ENCODE results near the gene BMP8B.
"Not testable (repeated sequence)": the region's sequence is repeated elsewhere in the genome, so short reads cannot be mapped to it uniquely, and the experiment has no call there.

BMP8B gene

DNA sequence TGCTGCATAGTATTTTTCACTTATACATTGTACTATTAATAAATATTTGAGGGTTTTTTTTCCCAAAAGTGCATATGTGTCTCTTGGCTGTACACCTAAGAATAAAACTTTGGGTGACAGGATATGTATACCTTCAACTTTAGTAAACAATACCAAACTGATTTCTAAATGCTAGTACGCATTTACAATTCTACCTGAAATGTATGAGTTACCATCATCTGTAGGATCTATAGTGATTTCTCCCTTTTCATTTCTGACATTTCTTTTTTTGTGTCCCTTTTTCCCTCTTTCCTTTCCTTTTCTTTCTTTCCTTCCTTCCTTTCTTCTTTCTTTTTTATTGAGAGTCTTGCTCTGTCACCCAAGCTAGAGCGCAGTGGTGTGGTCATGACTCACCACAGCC, 16.7 kb upstream of the BMP8B start:
- no peak for DNase-seq (ENCODE audit: low read depth)
- H3K4me3 ChIP-seq (ENCODE audit: low read length): no peak overlapping the region
- TF ChIP-seq, protein P1, sequence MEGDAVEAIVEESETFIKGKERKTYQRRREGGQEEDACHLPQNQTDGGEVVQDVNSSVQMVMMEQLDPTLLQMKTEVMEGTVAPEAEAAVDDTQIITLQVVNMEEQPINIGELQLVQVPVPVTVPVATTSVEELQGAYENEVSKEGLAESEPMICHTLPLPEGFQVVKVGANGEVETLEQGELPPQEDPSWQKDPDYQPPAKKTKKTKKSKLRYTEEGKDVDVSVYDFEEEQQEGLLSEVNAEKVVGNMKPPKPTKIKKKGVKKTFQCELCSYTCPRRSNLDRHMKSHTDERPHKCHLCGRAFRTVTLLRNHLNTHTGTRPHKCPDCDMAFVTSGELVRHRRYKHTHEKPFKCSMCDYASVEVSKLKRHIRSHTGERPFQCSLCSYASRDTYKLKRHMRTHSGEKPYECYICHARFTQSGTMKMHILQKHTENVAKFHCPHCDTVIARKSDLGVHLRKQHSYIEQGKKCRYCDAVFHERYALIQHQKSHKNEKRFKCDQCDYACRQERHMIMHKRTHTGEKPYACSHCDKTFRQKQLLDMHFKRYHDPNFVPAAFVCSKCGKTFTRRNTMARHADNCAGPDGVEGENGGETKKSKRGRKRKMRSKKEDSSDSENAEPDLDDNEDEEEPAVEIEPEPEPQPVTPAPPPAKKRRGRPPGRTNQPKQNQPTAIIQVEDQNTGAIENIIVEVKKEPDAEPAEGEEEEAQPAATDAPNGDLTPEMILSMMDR (conservative IDR thresholded peaks at IDR 0.05; ENCODE audit: low read length): no peak

DNA sequence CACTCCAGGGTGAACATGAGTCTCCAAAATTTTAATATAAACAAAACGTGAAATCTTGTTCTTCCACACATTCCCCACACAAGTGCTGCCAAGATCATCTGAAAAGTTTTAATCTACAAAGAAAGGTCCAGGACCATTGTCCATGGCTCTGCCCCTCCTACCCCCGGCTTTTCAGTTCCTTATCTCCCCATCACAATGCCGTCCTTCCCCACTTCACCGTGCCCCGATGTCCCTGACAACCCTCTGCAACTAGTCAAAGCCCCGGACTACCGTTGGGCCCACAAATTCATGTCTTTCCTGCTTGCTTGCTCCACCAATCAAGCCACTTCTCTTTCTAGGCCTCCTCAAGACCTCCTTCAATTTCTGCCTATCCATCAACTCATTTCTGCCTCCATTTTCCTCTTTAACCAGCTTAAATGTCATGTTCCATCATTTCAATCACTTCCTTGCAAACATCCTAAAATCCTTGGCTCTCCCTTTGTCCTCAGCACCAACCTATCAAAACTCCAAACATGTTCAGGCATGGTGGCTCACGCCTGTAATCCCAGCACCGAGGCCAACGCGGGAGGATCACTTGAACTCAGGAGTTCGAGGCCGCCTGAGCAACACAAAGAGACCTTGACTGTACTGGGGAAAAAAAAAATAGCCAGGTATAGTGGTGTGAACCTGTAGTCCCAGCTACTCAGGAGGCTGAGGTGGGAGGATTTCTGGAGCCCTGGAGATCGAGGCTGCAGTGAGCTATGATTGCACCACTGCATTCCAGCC, 14.0 kb upstream of the BMP8B start:
- TF ChIP-seq, protein P1 (conservative IDR thresholded peaks at IDR 0.05; ENCODE audit: low read length): no peak
- no peak overlapping the region for H3K4me3 ChIP-seq (ENCODE audit: low read length)
- no peak for DNase-seq (ENCODE audit: low read depth)

DNA sequence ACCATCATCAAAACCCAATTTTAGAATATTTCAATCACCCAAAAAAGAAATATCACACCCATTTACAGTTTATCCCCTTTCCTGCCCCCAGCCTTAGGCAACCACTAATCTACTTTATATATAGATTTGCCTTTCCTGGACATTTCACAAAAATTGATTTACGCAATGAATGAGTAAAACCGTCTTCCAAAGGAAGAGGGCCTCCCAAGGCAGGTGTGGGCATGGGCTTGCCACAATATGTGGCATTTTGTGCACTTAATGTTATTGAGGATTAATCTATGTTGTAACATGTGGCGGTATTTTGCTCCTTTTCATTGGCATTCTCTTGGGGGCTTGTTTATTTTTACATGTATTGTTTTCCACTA, 11.8 kb upstream of the BMP8B start:
- DNase-seq (ENCODE audit: low read depth): no peak
- TF ChIP-seq, protein P1 (conservative IDR thresholded peaks at IDR 0.05; ENCODE audit: low read length): no peak
- H3K4me3 ChIP-seq (ENCODE audit: low read length): no peak overlapping the region

DNA sequence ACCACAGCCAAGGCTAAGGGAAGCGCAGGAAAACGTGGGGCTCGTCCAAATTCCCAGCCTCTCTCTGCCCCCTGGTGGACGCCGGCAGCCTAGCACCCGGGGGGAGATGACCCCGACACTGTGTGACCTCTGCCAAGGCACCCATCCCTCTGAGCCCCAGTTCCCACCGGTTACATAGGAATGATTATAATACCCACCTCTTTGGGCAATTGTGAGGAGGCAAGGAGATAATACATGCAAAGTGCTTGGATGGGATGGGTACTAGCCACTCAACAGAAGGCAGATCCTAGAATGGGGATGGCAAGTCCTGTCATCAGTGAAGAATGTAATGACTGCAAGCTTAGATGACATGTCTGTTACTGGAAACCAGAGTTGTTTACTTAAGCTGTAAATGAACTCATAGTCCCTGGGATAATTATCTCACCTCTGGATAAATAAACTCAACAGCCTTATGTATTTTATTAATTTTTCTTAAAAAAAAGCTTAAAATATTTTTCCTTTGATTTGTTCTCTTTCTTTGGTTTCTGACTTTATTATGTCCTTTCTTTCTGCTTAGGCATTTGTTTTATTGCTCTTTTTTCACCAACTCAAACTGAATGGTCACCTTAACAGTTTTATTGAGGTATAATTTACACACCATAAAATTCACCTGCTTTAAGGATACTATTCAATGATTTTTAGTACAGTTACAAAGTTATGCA, 11.3 kb upstream of the BMP8B start:
- DNase-seq (ENCODE audit: low read depth): peak; percentile 83
- no peak overlapping the region for H3K4me3 ChIP-seq (ENCODE audit: low read length)
- TF ChIP-seq, protein P1 (conservative IDR thresholded peaks at IDR 0.05; ENCODE audit: low read length): peak; percentile 70

DNA sequence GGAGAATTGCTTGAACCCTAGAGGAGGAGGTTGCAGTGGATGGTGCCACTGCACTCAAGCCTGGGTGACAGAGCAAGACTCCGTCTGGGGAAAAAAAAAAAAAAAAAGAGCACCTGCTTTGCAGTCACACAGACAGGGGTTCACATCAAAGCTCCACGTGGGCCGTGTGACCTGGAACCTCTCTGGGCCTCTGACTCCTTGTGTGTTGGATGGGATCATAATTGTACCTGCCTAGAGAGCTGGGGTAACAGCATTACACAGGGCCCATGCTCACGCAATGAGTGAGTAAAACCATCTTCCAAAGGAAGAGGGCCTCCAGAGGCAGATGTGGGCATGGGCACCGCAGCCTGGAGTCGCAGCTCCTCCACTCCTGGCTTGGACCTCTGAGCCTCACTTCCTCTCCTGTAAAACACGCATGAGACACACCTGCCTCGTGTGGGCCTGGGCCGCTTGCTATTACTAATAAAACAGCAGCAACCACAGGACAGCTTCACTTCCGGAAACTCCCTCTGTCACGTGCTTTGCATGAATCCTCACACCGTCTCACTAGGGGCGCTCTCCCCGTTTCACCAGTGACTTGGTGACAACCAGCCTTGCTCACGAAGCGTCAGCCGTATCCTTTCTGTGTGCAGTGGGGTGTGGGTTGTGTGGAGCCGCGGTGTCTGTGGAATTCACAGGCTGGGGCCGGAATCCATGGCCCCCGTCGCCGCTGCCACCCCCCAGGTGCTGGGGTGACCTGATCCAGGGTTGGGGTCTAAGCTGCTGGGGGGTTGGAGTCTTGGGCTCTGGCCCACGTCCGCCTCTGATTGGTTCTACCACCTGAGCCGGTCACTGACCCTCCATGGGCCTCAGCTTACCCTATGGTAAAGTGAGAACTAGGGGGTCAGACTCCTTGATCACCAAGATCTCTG, 10.4 kb upstream of the BMP8B start:
- peak; percentile 35 for DNase-seq (ENCODE audit: low read depth)
- TF ChIP-seq, protein P1 (conservative IDR thresholded peaks at IDR 0.05; ENCODE audit: low read length): peak; percentile 29
- H3K4me3 ChIP-seq (ENCODE audit: low read length): not testable (repeated sequence)

DNA sequence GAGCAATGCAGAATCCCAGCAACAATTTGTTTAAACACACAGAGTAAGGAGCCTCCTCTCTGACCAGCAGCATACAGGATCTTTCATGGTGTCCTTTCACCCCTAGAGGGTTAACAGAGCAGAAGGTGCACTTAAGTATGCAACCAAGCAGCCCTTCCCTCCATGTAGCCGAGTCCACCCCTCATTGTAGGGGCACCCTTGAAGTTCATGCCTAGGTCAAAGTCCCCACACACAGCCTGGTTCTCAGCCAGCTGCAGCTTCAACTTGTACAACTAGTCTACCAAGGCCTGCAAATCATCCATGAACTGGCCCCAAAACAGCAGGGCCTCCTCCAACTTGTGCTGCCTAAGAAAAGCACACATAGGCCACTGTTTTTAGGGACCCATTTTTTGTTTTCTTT, 7.0 kb upstream of the BMP8B start:
- H3K4me3 ChIP-seq (ENCODE audit: low read length): no peak overlapping the region
- TF ChIP-seq, protein P1 (conservative IDR thresholded peaks at IDR 0.05; ENCODE audit: low read length): no peak
- no peak for DNase-seq (ENCODE audit: low read depth)

All from AG10803 (cell line).